ENCODE data around the gene MIEN1. TPM values are rescaled to one million over a fixed set of nuclear protein-coding genes. Genes with fewer than 3 reads are reported as not detected.
"Not testable (repeated sequence)": the region's sequence is repeated elsewhere in the genome, so short reads cannot be mapped to it uniquely, and the experiment has no call there.

MIEN1 gene
- total RNA-seq, 1 experiment from 2014 or later = 35.8 TPM

DNA sequence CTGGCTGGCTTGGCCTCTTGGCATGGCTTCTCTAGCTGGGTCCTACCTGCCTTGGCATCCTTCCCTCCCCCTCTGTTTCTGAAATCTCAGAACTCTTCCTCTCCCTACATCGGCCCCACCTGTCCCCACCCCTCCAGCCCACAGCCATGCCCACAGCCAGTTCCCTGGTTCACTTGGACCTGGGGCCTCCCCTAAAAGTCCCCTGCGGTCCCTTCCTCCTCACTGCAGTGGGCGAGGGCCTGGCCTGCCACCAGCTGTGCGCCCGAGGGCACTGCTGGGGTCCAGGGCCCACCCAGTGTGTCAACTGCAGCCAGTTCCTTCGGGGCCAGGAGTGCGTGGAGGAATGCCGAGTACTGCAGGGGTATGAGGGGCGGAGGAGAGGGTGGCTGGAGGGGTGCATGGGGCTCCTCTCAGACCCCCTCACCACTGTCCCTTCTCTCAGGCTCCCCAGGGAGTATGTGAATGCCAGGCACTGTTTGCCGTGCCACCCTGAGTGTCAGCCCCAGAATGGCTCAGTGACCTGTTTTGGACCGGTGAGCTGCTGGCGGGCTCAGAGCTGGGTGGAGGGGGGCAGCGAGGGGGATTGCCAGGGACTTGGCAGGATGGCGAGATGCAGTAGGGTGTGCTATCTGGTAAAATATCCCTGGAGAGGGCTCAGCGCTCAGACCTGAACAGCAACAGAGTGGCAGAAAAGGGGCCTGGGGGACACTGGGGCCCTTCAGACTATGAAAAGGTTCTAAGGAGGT lies 14.1 kb downstream of the MIEN1 start:
- no peak for DNase-seq (ENCODE audit: low read depth)

DNA sequence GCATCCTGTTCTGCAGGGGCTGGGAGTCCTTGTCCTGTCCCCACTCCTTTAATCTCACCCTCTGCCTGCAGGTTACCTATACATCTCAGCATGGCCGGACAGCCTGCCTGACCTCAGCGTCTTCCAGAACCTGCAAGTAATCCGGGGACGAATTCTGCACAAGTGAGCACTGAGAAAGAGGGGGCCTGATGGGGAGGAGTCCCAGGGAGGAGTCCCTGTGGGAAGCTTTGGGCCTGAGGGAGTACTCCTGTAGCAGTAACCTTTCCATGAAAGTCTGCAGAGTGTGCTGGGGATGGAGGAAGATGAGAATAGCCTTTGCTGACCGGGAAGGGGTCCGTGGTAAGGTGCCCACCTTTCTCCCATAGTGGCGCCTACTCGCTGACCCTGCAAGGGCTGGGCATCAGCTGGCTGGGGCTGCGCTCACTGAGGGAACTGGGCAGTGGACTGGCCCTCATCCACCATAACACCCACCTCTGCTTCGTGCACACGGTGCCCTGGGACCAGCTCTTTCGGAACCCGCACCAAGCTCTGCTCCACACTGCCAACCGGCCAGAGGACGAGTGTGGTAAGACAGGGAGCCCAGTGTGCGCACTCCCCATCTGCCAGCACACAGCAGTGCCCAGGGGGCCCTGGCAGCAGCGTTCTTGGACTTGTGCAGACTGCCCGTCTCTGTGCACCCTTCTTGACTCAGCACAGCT lies 14.8 kb downstream of the MIEN1 start:
- no peak for DNase-seq (ENCODE audit: low read depth)

DNA sequence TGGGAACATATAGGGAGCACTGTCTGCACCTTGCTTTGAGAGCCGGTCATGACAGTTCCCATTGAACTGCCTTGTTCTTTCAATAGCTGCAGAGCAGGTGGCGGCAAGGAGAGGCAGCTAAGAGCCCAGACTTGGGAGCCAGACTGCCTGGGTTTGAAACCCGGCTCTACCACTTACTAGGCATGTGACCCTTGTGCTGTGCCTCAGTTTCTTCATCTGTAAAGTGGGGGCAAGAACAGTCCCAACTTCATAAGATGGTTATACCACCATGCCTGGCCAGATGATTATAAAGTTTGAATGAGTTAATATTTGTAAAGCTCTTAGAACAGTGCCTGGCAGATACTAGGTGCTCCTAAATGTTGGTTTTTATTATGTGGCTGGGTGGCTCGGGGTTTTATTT lies 16.1 kb downstream of the MIEN1 start:
- no peak for DNase-seq (ENCODE audit: low read depth)

DNA sequence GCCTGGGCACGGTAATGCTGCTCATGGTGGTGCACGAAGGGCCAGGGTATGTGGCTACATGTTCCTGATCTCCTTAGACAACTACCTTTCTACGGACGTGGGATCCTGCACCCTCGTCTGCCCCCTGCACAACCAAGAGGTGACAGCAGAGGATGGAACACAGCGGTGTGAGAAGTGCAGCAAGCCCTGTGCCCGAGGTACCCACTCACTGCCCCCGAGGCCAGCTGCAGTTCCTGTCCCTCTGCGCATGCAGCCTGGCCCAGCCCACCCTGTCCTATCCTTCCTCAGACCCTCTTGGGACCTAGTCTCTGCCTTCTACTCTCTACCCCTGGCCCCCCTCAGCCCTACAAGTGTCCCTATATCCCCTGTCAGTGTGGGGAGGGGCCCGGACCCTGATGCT lies 18.5 kb downstream of the MIEN1 start:
- no peak for DNase-seq (ENCODE audit: low read depth)

DNA sequence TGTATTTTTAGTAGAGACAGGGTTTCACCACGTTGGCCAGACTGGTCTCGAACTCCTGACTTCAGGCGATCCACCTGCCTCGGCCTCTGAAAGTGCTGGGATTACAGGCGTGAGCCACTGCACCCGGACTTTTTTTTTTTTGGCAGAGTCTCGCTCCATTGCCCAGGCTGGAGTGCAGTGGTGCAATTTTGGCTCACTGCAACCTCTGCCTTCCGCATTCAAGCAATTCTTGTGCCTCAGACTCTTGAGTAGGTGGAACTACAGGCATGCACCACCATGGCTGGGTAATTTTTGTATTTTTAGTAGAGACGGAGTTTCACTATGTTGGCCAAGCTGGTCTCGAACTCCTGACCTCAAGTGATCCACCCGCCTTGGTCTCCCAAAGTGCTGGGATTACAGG lies 19.3 kb downstream of the MIEN1 start:
- DNase-seq (ENCODE audit: low read depth) = not testable (repeated sequence)

DNA sequence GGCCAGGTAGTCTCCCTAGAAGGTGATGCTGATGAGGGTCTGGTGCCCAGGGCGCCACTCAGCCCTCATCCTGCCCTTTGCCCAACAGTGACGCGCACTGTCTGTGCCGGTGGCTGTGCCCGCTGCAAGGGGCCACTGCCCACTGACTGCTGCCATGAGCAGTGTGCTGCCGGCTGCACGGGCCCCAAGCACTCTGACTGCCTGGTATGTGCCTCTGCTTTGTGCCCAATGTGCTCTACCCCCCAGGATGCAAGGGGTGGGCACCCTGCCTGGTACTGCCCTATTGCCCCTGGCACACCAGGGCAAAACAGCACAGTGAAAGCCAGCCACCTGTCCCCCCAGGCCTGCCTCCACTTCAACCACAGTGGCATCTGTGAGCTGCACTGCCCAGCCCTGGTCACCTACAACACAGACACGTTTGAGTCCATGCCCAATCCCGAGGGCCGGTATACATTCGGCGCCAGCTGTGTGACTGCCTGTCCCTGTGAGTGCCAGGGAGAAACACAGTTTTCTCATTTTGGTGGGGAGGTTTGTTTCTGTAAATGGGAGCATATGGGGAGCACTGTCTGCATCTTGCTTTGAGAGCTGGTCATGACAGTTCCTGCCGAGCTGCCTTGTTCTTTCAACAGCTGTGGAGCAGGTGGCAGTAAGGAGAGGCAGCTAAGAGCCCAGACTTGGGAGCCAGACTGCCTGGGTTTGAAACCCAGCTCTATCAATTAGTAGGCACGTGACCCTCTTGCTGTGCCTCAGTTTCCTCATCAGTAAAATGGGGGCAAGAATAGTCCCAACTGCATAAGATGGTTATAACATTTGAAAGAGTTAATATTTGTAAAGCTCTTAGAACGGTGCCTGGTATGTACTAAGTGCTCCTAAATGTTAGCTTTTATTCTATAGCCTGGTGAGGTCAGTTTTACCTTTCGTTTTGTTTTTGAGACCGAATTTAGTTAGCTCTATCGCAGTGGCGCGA lies 20.1 kb downstream of the MIEN1 start:
- DNase-seq (ENCODE audit: low read depth) = no peak

- DNase-seq (ENCODE audit: low read depth) = no peak
Measured at GRCh38 chr17:39709319-39709997, 20.9 kb downstream of the MIEN1 start.

DNA sequence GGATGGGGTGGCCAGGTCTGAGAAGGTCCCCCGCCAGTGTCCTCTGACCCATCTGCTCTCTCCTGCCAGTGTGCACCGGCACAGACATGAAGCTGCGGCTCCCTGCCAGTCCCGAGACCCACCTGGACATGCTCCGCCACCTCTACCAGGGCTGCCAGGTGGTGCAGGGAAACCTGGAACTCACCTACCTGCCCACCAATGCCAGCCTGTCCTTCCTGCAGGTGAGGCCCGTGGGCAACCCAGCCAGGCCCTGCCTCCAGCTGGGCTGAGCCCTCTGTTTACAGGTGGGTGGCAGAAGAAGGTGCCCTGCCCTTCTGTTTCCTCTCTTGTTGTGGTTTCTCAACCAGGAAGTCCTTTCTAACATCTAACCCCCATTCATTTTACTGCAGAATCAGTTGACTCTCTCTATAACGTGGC lies 23.4 kb downstream of the MIEN1 start:
- no peak for DNase-seq (ENCODE audit: low read depth)

DNA sequence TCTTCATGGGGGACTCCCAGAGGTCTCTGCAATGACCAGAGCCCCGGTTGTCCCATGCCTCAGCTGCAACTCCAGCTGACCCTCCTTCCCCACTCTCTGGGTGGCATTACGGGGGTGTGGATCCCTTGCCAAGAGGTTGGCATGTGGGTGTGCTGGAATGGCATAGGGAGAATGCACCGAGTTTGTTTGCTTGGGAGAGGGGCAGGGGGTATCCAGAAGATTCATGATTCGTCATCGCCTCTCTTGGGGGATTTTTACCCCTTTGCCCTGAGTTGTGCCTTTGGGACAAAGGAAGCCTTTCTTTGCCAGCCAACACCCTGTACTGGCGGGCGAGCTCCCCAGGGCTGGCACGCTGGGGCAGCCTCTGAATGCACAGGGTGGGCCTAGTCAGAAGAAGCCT lies 23.9 kb downstream of the MIEN1 start:
- DNase-seq (ENCODE audit: low read depth) = no peak

- DNase-seq (ENCODE audit: low read depth) = no peak
Measured at GRCh38 chr17:39705786-39706348, 24.5 kb downstream of the MIEN1 start.

DNA sequence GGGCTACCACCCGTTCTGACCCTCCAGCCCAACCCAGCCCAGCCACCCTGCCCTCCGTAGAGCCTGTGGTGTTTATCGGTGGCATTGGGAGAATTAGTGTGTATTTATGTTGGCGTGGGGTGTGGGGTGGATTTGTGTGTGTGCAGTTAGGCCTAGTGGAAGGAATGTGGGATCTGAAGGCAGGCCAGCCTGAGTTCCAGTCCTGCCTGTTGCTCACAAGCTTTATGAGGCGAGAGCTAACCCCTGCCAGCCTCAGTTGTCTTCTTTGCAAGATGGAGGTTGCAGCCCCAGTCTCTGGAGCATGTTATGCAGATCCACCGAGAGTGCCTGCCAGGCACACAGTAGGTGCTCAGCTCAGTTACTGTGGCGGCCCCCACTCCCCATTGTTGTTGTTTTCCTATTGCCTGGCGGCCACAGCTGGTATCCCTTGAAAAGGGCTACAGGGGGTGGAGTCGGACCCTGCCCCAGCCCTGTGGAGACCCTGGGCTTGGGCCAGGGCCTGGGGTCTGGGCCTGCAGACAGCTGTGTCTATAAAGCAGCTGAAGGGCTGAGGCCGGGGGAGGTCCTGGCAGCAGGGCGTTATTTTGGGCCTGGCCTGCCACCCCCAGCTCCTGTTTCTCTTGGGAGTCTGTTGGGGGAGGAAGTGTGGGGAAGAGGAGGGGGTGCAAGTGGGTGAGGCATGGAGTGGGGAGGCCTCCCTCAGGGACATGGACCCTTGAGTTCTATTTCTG lies 25.3 kb downstream of the MIEN1 start:
- no peak for DNase-seq (ENCODE audit: low read depth)

GRCh38 chr17:39703913-39704312 lies 26.4 kb downstream of the MIEN1 start:
- no peak for DNase-seq (ENCODE audit: low read depth)

DNA sequence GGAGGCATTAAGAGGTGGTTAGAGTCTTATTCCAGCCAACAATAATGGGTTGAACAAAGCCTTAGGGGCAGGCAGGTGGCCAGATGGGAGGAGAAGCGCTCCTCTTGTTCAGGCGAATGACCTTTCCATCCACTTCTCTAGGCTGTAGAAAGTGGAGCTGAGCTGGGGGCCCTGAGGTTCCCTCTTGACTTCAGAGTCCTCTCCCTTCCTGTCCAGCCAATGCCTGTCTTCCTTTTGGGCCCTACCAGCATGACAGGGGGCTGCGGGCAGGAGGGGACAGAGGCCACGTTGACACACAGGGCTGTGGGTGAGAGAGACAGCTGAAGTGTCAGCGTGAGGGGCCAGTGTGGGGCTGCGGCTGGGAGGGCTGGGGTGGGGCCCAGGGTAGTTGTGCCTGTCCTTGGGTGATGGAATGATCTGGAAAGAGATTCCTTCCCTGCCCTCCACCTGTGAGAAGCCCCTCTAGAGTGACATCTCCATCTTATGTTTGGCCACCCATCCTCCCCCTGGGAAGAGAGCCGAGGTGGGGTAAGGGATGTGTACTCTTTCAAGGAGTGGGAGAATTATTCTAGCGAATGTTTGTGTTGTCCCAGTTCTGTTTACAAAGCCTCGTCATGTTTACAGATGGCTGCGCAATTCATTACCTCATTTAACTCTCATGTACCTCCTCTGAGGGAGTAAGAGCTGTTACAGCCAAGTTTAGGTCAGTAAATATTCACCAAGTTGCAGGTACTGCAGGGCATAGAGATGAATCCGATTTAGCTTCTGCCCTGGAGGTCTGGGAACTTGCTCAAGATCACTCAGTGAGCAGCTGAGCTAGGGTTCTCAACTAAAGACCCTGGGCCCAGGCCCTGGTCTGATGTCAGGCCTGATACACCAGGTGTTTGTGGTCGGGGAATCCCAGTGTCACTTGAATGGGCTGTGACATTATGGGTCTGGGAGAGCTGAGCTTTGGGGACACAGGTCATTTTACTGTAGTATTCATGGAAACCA lies 27.1 kb downstream of the MIEN1 start:
- DNase-seq (ENCODE audit: low read depth) = no peak

DNA sequence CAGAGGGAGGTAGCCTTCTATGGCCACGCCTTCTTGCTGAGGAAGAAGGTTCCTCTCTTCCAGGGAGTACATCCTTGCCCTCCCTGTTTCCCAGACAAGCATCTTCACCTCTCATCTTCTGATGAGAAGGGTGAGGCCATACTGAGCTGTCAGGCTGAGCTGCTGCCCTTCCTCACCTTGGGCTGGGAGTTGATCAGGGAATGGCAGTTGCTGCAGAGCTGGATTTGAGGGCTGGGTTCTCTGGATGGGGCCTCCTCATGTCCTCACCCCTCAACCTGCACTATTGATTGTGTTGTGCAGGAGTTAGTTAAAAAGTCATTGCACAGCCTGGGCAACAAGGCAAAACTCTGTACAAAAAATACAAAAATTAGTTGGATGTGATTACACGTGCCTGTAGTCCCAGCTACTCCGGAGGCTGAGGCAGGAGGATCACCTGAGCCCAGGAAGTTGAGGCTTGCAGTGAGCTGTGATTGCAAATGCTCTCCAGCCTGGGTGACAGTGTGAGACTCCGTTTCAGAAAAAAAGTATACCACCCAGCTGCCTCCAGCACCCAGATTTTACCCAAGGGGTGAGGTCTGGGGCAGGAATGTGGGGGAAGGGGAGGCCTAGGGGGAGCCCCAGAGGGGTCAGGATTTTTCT lies 28.4 kb downstream of the MIEN1 start:
- DNase-seq (ENCODE audit: low read depth) = no peak

- DNase-seq (ENCODE audit: low read depth) = no peak
Measured at GRCh38 chr17:39701012-39701783, 29.1 kb downstream of the MIEN1 start.

DNA sequence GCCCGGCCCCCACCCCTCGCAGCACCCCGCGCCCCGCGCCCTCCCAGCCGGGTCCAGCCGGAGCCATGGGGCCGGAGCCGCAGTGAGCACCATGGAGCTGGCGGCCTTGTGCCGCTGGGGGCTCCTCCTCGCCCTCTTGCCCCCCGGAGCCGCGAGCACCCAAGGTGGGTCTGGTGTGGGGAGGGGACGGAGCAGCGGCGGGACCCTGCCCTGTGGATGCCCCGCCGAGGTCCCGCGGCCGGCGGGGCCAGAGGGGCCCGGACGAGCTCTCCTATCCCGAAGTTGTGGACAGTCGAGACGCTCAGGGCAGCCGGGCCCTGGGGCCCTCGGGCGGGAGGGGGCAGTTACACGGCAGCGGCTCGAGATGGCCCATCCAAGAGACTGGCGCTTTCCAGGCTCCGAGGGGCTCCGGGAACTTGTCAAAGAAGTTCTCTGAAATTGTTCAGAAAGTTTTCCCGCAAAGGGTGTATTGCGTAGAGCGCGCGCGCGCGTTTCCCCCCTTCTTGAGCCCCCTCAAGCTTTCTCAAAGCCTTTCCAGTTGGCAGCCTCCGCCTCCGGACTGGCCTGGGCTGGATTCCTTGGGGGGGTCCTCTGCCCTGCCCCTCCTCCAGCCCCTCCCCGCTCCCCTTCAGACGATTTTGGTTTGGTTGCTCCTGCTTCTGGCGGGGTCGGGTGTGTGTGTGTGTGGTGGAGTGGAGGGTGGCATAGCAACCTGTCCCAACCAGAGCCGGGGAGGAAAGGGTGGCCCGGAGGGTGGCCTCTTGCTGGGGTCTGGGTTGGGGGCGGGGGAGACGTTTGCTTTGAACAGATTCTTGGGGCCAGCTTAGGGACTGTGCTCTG lies 30.0 kb downstream of the MIEN1 start:
- peak; percentile 13 for DNase-seq (ENCODE audit: low read depth)

DNA sequence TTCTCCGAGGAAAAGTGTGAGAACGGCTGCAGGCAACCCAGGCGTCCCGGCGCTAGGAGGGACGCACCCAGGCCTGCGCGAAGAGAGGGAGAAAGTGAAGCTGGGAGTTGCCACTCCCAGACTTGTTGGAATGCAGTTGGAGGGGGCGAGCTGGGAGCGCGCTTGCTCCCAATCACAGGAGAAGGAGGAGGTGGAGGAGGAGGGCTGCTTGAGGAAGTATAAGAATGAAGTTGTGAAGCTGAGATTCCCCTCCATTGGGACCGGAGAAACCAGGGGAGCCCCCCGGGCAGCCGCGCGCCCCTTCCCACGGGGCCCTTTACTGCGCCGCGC lies 30.5 kb downstream of the MIEN1 start, which contains the start of gene ERBB2:
ERBB2 (plus strand) TSS at position 247 of the 330 bp plus-strand sequence. CDS start 175 bp downstream, outside the sequence.
- DNase-seq (ENCODE audit: low read depth) = peak; percentile 72
